ENCODE measurements around the gene VAT1L.

The VAT1L gene

GRCh38 chr16:77782694-77783093 is 5.7 kb upstream of the VAT1L start:
- Histone ChIP-seq H3K27me3 (ENCODE audit: control insufficient read depth in 1 of 2, insufficient read depth in 2 of 2, low read length in 2 of 2) (peaks cover 1 to 7% of the 10 kb centered on the region in 2 donors), H3K9me3 (ENCODE audit: control insufficient read depth in 2 of 2, low read length in 2 of 2) (no peaks in the 10 kb centered on the region), H3K27ac (ENCODE audit: low read length) (no peak overlapping the region), H3K4me3 (ENCODE audit: low read length in 2 of 2) (no peak overlapping the region), H3K36me3 (ENCODE audit: control insufficient read depth in 2 of 2, insufficient read depth in 2 of 2, low read length in 2 of 2) (no peaks in the 10 kb centered on the region), H3K9ac (ENCODE audit: low read length in 2 of 2) (no peak overlapping the region), H3K4me1 (ENCODE audit: control insufficient read depth, insufficient read depth, low read length) (no peaks in the 10 kb centered on the region)

DNA sequence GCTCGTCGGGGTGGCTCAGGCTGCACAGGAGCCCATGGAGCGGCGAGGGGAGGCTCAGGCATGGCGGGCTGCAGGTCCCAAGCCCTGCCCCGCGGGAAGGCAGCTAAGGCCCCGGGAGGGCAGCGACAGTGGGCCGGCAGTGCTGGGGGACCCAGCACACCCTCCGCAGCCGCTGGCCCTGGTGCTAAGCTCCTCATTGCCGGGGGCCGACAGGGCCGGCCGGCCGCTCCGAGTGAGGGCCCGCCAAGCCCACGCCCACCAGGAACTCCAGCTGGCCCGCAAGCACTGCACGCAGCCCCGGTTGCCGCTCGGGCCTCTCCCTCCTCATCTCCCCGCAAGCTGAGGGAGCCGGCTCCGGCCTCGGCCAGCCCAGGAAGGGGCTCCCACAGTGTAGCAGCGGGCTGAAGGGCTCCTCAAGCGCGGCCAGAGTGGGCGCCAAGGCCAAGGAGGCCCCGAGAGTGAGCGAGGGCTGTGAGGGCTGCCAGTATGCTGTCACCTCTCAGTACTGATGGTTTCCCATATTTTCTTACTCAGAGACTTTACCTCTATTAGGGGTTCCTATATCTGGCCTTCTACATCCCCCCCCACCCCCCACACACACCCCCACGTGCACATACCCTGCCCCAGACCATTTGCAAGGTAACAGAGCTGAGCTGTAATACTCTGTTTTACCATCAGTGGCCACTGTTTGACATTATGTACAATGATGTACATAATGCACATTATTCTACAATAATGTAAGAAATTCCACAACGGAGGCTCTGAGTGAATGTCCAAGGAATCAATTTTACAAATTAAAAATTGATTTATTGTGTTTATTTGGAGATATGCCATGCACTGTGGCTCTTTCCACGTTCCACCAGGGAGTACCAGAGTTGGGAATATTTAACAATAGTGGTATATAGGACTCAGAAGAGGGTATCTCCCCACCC is 3.7 kb upstream of the VAT1L start:
- Histone ChIP-seq H3K4me1 (ENCODE audit: control insufficient read depth, insufficient read depth, low read length) (peaks cover 10% of the 10 kb centered on the region), H3K27ac (ENCODE audit: low read length) (no peak overlapping the region), H3K9ac (ENCODE audit: low read length in 2 of 2) (no peak overlapping the region), H3K27me3 (ENCODE audit: control insufficient read depth in 1 of 2, insufficient read depth in 2 of 2, low read length in 2 of 2) (peaks cover 16 to 19% of the 10 kb centered on the region in 2 donors), H3K4me3 (ENCODE audit: low read length in 2 of 2) (no peak overlapping the region), H3K36me3 (ENCODE audit: control insufficient read depth in 2 of 2, insufficient read depth in 2 of 2, low read length in 2 of 2) (no peaks in the 10 kb centered on the region), H3K9me3 (ENCODE audit: control insufficient read depth in 2 of 2, low read length in 2 of 2) (no peaks in the 10 kb centered on the region)

DNA sequence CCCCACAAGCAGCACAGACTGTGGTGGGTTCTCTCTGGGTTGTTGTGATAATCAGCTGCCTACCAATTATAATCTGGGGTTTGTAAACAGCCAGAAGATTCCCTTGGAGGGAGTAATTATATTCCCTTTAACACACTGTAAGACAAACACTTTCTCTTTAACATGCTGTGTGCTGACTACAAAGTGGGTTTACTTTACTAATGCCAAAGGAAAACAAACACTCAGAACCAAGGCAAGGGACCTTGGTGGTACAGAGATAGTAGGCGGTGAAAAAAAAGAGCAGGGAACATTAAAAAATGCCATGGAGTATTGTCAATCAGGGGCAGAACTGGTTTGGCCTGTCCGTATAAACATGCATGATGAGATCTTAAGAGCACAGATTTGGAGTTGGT is 3.0 kb upstream of the VAT1L start:
- Histone ChIP-seq H3K27me3 (ENCODE audit: control insufficient read depth in 1 of 2, insufficient read depth in 2 of 2, low read length in 2 of 2) (peaks cover 22 to 25% of the 10 kb centered on the region in 2 donors), H3K4me3 (ENCODE audit: low read length in 2 of 2) (no peak overlapping the region), H3K4me1 (ENCODE audit: control insufficient read depth, insufficient read depth, low read length) (peaks cover 10% of the 10 kb centered on the region), H3K9me3 (ENCODE audit: control insufficient read depth in 2 of 2, low read length in 2 of 2) (no peaks in the 10 kb centered on the region), H3K9ac (ENCODE audit: low read length in 2 of 2) (no peak overlapping the region), H3K27ac (ENCODE audit: low read length) (no peak overlapping the region), H3K36me3 (ENCODE audit: control insufficient read depth in 2 of 2, insufficient read depth in 2 of 2, low read length in 2 of 2) (no peaks in the 10 kb centered on the region)

GRCh38 chr16:77786186-77786847 is 2.0 kb upstream of the VAT1L start:
- H3K9me3 ChIP-seq (ENCODE audit: control insufficient read depth in 2 of 2, low read length in 2 of 2) = no peaks in the 10 kb centered on the region
- no peak overlapping the region for H3K27ac ChIP-seq (ENCODE audit: low read length)
- no peak overlapping the region for H3K9ac ChIP-seq (ENCODE audit: low read length in 2 of 2)
- H3K27me3 ChIP-seq (ENCODE audit: control insufficient read depth in 1 of 2, insufficient read depth in 2 of 2, low read length in 2 of 2) = peaks cover 22 to 25% of the 10 kb centered on the region in 2 donors
- no peak overlapping the region for H3K4me3 ChIP-seq (ENCODE audit: low read length in 2 of 2)
- peaks cover 10% of the 10 kb centered on the region for H3K4me1 ChIP-seq (ENCODE audit: control insufficient read depth, insufficient read depth, low read length)
- no peaks in the 10 kb centered on the region for H3K36me3 ChIP-seq (ENCODE audit: control insufficient read depth in 2 of 2, insufficient read depth in 2 of 2, low read length in 2 of 2)

GRCh38 chr16:77787452-77787851 is 912 bp upstream of the VAT1L start:
- no peak overlapping the region for H3K4me3 ChIP-seq (ENCODE audit: low read length in 2 of 2)

GRCh38 chr16:77789085-77790008 is 983 bp downstream of the VAT1L start:
- H3K4me1 ChIP-seq (ENCODE audit: control insufficient read depth, insufficient read depth, low read length) = peaks cover 10% of the 10 kb centered on the region
- peaks cover 22 to 31% of the 10 kb centered on the region in 2 donors for H3K27me3 ChIP-seq (ENCODE audit: control insufficient read depth in 1 of 2, insufficient read depth in 2 of 2, low read length in 2 of 2)
- peak overlapping the region in 1 of 2 donors; percentile 77 for H3K4me3 ChIP-seq (ENCODE audit: low read length in 2 of 2)
- no peaks in the 10 kb centered on the region for H3K36me3 ChIP-seq (ENCODE audit: control insufficient read depth in 2 of 2, insufficient read depth in 2 of 2, low read length in 2 of 2)
- H3K9ac ChIP-seq (ENCODE audit: low read length in 2 of 2) = no peak overlapping the region
- no peak overlapping the region for H3K27ac ChIP-seq (ENCODE audit: low read length)
- H3K9me3 ChIP-seq (ENCODE audit: control insufficient read depth in 2 of 2, low read length in 2 of 2) = no peaks in the 10 kb centered on the region

More at GRCh38 chr16:77787452-77787851, 912 bp upstream of the VAT1L start:
- peaks cover 10% of the 10 kb centered on the region for H3K4me1 ChIP-seq (ENCODE audit: control insufficient read depth, insufficient read depth, low read length)
- H3K9me3 ChIP-seq (ENCODE audit: control insufficient read depth in 2 of 2, low read length in 2 of 2) = no peaks in the 10 kb centered on the region
- no peaks in the 10 kb centered on the region for H3K36me3 ChIP-seq (ENCODE audit: control insufficient read depth in 2 of 2, insufficient read depth in 2 of 2, low read length in 2 of 2)
- H3K27ac ChIP-seq (ENCODE audit: low read length) = no peak overlapping the region
- H3K9ac ChIP-seq (ENCODE audit: low read length in 2 of 2) = no peak overlapping the region
- H3K27me3 ChIP-seq (ENCODE audit: control insufficient read depth in 1 of 2, insufficient read depth in 2 of 2, low read length in 2 of 2) = peaks cover 22 to 28% of the 10 kb centered on the region in 2 donors

- Histone ChIP-seq H3K36me3 (ENCODE audit: control insufficient read depth in 2 of 2, insufficient read depth in 2 of 2, low read length in 2 of 2) (no peaks in the 10 kb centered on the region), H3K4me1 (ENCODE audit: control insufficient read depth, insufficient read depth, low read length) (peaks cover 10% of the 10 kb centered on the region), H3K9me3 (ENCODE audit: control insufficient read depth in 2 of 2, low read length in 2 of 2) (no peaks in the 10 kb centered on the region), H3K4me3 (ENCODE audit: low read length in 2 of 2) (no peak overlapping the region), H3K27ac (ENCODE audit: low read length) (no peak overlapping the region), H3K27me3 (ENCODE audit: control insufficient read depth in 1 of 2, insufficient read depth in 2 of 2, low read length in 2 of 2) (peaks cover 22 to 31% of the 10 kb centered on the region in 2 donors), H3K9ac (ENCODE audit: low read length in 2 of 2) (no peak overlapping the region)
Measured at GRCh38 chr16:77790009-77790372, 1.6 kb downstream of the VAT1L start.

DNA sequence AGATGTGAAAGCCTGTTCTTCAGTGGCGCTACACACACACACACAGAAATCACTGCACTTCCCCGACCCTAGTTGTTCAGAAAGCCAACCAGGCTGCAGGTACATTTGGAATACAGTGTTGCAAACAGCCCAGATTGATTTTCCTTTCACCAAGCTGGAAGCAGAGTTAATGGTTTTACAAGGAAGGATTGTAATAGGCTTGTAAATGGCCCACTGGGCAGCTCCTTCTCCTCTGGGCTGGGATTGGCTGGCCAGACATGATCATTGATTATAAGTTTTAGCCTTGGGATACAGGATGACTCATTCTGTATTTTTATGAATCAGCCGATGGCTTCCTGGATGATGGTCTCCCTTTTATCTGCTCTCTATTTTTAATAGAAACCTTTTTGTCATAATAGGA is 2.5 kb downstream of the VAT1L start:
- Histone ChIP-seq H3K36me3 (ENCODE audit: control insufficient read depth in 2 of 2, insufficient read depth in 2 of 2, low read length in 2 of 2) (no peaks in the 10 kb centered on the region), H3K4me3 (ENCODE audit: low read length in 2 of 2) (no peak overlapping the region), H3K27me3 (ENCODE audit: control insufficient read depth in 1 of 2, insufficient read depth in 2 of 2, low read length in 2 of 2) (peaks cover 22 to 30% of the 10 kb centered on the region in 2 donors), H3K9me3 (ENCODE audit: control insufficient read depth in 2 of 2, low read length in 2 of 2) (no peaks in the 10 kb centered on the region), H3K4me1 (ENCODE audit: control insufficient read depth, insufficient read depth, low read length) (peaks cover 10% of the 10 kb centered on the region), H3K27ac (ENCODE audit: low read length) (no peak overlapping the region), H3K9ac (ENCODE audit: low read length in 2 of 2) (no peak overlapping the region)

GRCh38 chr16:77793417-77793816 is 5.1 kb downstream of the VAT1L start:
- no peak overlapping the region for H3K4me3 ChIP-seq (ENCODE audit: low read length in 2 of 2)
- H3K9me3 ChIP-seq (ENCODE audit: control insufficient read depth in 2 of 2, low read length in 2 of 2) = no peaks in the 10 kb centered on the region
- H3K9ac ChIP-seq (ENCODE audit: low read length in 2 of 2) = no peak overlapping the region
- no peak overlapping the region for H3K27ac ChIP-seq (ENCODE audit: low read length)
- H3K36me3 ChIP-seq (ENCODE audit: control insufficient read depth in 2 of 2, insufficient read depth in 2 of 2, low read length in 2 of 2) = no peaks in the 10 kb centered on the region
- H3K27me3 ChIP-seq (ENCODE audit: control insufficient read depth in 1 of 2, insufficient read depth in 2 of 2, low read length in 2 of 2) = peaks cover 16 to 22% of the 10 kb centered on the region in 2 donors
- H3K4me1 ChIP-seq (ENCODE audit: control insufficient read depth, insufficient read depth, low read length) = peaks cover 7% of the 10 kb centered on the region

- Histone ChIP-seq H3K9me3 (ENCODE audit: control insufficient read depth in 2 of 2, low read length in 2 of 2) (no peaks in the 10 kb centered on the region), H3K27ac (ENCODE audit: low read length) (no peak overlapping the region), H3K27me3 (ENCODE audit: control insufficient read depth in 1 of 2, insufficient read depth in 2 of 2, low read length in 2 of 2) (peaks cover 7 to 14% of the 10 kb centered on the region in 2 donors), H3K4me3 (ENCODE audit: low read length in 2 of 2) (no peak overlapping the region), H3K9ac (ENCODE audit: low read length in 2 of 2) (no peak overlapping the region), H3K36me3 (ENCODE audit: control insufficient read depth in 2 of 2, insufficient read depth in 2 of 2, low read length in 2 of 2) (no peaks in the 10 kb centered on the region), H3K4me1 (ENCODE audit: control insufficient read depth, insufficient read depth, low read length) (no peaks in the 10 kb centered on the region)
Measured at GRCh38 chr16:77794586-77794985, 6.2 kb downstream of the VAT1L start.

Data from stomach smooth muscle (tissue), 2 donors.